Measurements from ENCODE around the gene WDFY3.

- TF ChIP-seq CTCF (IDR thresholded peaks at IDR 0.05; ENCODE audit: insufficient read depth, low read length) (no peak), REST (IDR thresholded peaks at IDR 0.05; ENCODE audit: insufficient replicate concordance, low read depth) (no peak)
These were observed 233.0 kb downstream of the WDFY3 start for GRCh38 chr4:84733343-84734033.

All from HL-60 (cell line).